ENCODE data around the gene HBG1. TPM values are rescaled to one million over a fixed set of nuclear protein-coding genes. Genes with fewer than 3 reads are reported as not detected.

Gene HBG1
- total RNA-seq, 2 donors from 2014 or later: not detected

GRCh38 chr11:5281596-5281995 lies 31.9 kb upstream of the HBG1 start:
- H3K27me3 ChIP-seq: no peaks in the 10 kb centered on the region
- TF ChIP-seq CTCF (IDR thresholded peaks at IDR 0.05): no peak

DNA sequence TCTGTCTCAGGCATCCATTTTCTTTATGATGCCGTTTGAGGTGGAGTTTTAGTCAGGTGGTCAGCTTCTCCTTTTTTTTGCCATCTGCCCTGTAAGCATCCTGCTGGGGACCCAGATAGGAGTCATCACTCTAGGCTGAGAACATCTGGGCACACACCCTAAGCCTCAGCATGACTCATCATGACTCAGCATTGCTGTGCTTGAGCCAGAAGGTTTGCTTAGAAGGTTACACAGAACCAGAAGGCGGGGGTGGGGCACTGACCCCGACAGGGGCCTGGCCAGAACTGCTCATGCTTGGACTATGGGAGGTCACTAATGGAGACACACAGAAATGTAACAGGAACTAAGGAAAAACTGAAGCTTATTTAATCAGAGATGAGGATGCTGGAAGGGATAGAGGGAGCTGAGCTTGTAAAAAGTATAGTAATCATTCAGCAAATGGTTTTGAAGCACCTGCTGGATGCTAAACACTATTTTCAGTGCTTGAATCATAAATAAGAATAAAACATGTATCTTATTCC lies 31.0 kb upstream of the HBG1 start:
- H3K36me3 ChIP-seq: no peaks in the 10 kb centered on the region
- no peaks in the 10 kb centered on the region for H3K27me3 ChIP-seq
- peak; percentile 64 for DNase-seq (ENCODE audit: low spot score)
- H3K9me3 ChIP-seq: no peaks in the 10 kb centered on the region
- H3K27ac ChIP-seq: no peak overlapping the region
- H3K4me1 ChIP-seq: no peaks in the 10 kb centered on the region
- no peak for TF ChIP-seq CTCF (IDR thresholded peaks at IDR 0.05)
- H3K4me3 ChIP-seq: no peak overlapping the region

More at GRCh38 chr11:5281596-5281995, 31.9 kb upstream of the HBG1 start:
- no peaks in the 10 kb centered on the region for H3K9me3 ChIP-seq
- H3K36me3 ChIP-seq: no peaks in the 10 kb centered on the region
- no peaks in the 10 kb centered on the region for H3K4me1 ChIP-seq
- no peak overlapping the region for H3K4me3 ChIP-seq
- H3K27ac ChIP-seq: no peak overlapping the region
- no peak for DNase-seq (ENCODE audit: low spot score)

DNA sequence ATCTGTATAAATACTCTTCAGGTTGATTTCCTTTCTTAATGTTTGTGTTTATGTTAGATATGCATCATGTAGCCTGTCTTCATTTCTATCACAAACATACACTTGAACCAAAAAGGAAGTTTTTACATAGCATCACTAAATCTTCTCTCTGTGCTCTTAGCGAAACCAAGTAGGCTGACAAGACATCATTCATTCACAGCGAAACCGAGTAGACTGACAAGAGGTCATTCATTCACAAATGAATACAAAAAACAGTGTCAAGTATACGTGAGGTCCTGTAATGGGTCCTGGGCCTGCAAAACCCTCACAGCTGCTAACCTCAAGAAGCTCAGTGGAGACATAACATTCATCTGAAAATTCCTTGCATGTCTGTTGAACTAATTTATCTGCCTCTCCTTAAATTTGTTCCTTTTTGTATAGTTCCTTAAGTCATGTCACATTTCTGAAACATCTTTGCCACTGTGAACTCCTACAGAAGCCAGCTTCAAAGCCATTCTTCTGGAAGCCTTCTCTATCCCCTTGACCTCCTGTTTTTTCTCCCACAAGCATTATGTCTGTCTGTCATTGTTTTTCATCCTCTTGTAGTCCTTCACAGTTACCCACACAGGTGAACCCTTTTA lies 29.9 kb upstream of the HBG1 start:
- Histone ChIP-seq H3K27ac (no peak overlapping the region), H3K9me3 (no peaks in the 10 kb centered on the region), H3K27me3 (no peaks in the 10 kb centered on the region), H3K4me1 (no peaks in the 10 kb centered on the region), H3K4me3 (no peak overlapping the region), H3K36me3 (no peaks in the 10 kb centered on the region)
- TF ChIP-seq CTCF (IDR thresholded peaks at IDR 0.05): no peak
- no peak for DNase-seq (ENCODE audit: low spot score)

DNA sequence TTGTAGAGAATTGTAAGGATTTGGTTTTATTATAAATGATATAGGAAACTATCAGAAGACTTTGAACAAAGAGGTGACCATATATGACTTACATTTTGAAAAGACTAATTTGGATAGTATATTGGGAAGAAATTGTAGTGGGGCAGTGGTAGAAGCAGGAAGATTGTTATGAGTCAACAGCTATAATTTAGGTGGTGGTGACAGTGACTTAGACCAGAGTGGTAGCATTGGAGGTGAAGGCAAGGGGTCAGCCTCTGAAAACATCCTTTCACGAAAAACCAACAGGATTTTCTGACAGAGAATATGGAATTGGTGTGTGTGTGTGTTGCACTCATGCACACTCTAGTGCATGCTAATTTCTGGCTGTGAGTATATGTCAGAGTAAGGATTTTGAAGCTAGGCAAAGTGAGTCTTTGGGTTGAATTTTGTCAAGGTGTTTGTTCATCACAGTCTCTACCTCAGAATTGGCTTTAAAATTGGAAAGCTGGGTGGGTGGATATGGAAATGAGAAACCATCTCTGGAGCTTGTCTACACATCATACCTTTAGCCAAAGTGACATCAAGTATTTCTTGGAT lies 28.2 kb upstream of the HBG1 start:
- Histone ChIP-seq H3K36me3 (no peaks in the 10 kb centered on the region), H3K4me3 (no peak overlapping the region), H3K27me3 (no peaks in the 10 kb centered on the region), H3K4me1 (no peaks in the 10 kb centered on the region), H3K9me3 (no peaks in the 10 kb centered on the region), H3K27ac (no peak overlapping the region)
- TF ChIP-seq CTCF (IDR thresholded peaks at IDR 0.05): no peak
- no peak for DNase-seq (ENCODE audit: low spot score)

GRCh38 chr11:5276697-5277096 lies 27.0 kb upstream of the HBG1 start:
- Histone ChIP-seq H3K4me1 (no peaks in the 10 kb centered on the region), H3K4me3 (no peak overlapping the region), H3K9me3 (no peaks in the 10 kb centered on the region), H3K36me3 (no peaks in the 10 kb centered on the region), H3K27me3 (no peaks in the 10 kb centered on the region), H3K27ac (no peak overlapping the region)
- no peak for TF ChIP-seq CTCF (IDR thresholded peaks at IDR 0.05)
- no peak for DNase-seq (ENCODE audit: low spot score)

Measured in right atrium auricular region (tissue), 2 donors.